ENCODE data around the gene APLNR. TPM values are rescaled to one million over a fixed set of nuclear protein-coding genes. Genes with fewer than 3 reads are reported as not detected.

APLNR gene
- polyA plus RNA-seq, 1 of the 3 experiments (the other 2 are of a cell fraction) = 0.03 TPM

- TF ChIP-seq CHD2 (IDR thresholded peaks at IDR 0.05; ENCODE audit: low read length, partially characterized antibody) = peak; percentile 50
- TF ChIP-seq TCF12 (IDR thresholded peaks at IDR 0.05) = no peak
- TF ChIP-seq NRF1 (IDR thresholded peaks at IDR 0.05; ENCODE audit: low read depth, low read length) = no peak
- TF ChIP-seq, protein P1, sequence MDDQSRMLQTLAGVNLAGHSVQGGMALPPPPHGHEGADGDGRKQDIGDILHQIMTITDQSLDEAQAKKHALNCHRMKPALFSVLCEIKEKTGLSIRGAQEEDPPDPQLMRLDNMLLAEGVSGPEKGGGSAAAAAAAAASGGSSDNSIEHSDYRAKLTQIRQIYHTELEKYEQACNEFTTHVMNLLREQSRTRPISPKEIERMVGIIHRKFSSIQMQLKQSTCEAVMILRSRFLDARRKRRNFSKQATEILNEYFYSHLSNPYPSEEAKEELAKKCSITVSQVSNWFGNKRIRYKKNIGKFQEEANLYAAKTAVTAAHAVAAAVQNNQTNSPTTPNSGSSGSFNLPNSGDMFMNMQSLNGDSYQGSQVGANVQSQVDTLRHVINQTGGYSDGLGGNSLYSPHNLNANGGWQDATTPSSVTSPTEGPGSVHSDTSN (IDR thresholded peaks at IDR 0.05) = no peak
- TF ChIP-seq GABPA (IDR thresholded peaks at IDR 0.05; ENCODE audit: low read depth) = no peak
- no peak; the same call in 1 of the 2 replicates for TF ChIP-seq SIN3A (IDR thresholded peaks at IDR 0.05; ENCODE audit: borderline replicate concordance, low read depth, low read length)
- TF ChIP-seq NFIC (IDR thresholded peaks at IDR 0.05; ENCODE audit: borderline replicate concordance) = no peak
- TF ChIP-seq MAX (IDR thresholded peaks at IDR 0.05; ENCODE audit: low read depth) = peak; percentile 56; the same call in 1 of the 2 replicates
- no peak for TF ChIP-seq RXRA (IDR thresholded peaks at IDR 0.05; ENCODE audit: borderline replicate concordance, low read depth)
- TF ChIP-seq POLR2AphosphoS5 (IDR thresholded peaks at IDR 0.05; ENCODE audit: low read depth, low read length) = no peak
- peak; percentile 21; the same call in 1 of the 2 replicates for TF ChIP-seq MXI1 (IDR thresholded peaks at IDR 0.05; ENCODE audit: low read depth, low read length)
- peak; percentile 90 for TF ChIP-seq CTCF (IDR thresholded peaks at IDR 0.05)
- no peak for TF ChIP-seq RFX5 (IDR thresholded peaks at IDR 0.05; ENCODE audit: low read length)
- TF ChIP-seq YY1 (IDR thresholded peaks at IDR 0.05; ENCODE audit: low read depth) = no peak
- TF ChIP-seq IRF3 (IDR thresholded peaks at IDR 0.05; ENCODE audit: low read depth, low read length) = no peak
- peak; percentile 47; the same call in 1 of the 2 replicates for TF ChIP-seq RCOR1 (IDR thresholded peaks at IDR 0.05; ENCODE audit: low read length)
- TF ChIP-seq FOXM1 (IDR thresholded peaks at IDR 0.05; ENCODE audit: low read depth) = no peak
- TF ChIP-seq SMC3 (IDR thresholded peaks at IDR 0.05; ENCODE audit: low read depth, low read length) = peak; percentile 71
- no peak for TF ChIP-seq FOSL2 (IDR thresholded peaks at IDR 0.05; ENCODE audit: borderline replicate concordance, low read depth)
- no peak for TF ChIP-seq USF1 (IDR thresholded peaks at IDR 0.05; ENCODE audit: borderline replicate concordance, low read depth)
- no peak for TF ChIP-seq TEAD4 (IDR thresholded peaks at IDR 0.05; ENCODE audit: borderline replicate concordance, insufficient read depth)
Measured at GRCh38 chr11:57277845-57278720, 41.0 kb upstream of the APLNR start (continued).
